Naive thymus-derived CD4-positive, alpha-beta T cell (primary cell): Measurements from ENCODE around the gene TRAF7. TPM values are rescaled to one million over a fixed set of nuclear protein-coding genes. Genes with fewer than 3 reads are reported as not detected.
"Not testable (repeated sequence)": the region's sequence is repeated elsewhere in the genome, so short reads cannot be mapped to it uniquely, and the experiment has no call there.

Source experiments
- ATAC-seq: fragments of 150-1000 bp; cut with Tn5 transposase; 2 replicates; pipeline ENCODE4 v1.10.0; 2021; ENCODE audit warnings: mild to moderate bottlenecking, moderate library complexity
- CTCF ChIA-PET: fragments of 350-600 bp; sonication (Branson Sonifier 250); formaldehyde crosslinking; loops from one replicate; lab custom pipeline; 2021; ENCODE audit warnings: antibody characterized with exemption; lab: Charles Lee
- POLR2A ChIA-PET: fragments of 350-600 bp; sonication (Branson Sonifier 250); formaldehyde crosslinking; loops from one replicate; lab custom pipeline; 2021; ENCODE audit warnings: antibody characterized with exemption, inconsistent platforms; lab: Charles Lee
- DNase-seq, 9 donors: peaks; one replicate each; pipeline versions ENCODE4 v3.0.0 to v3.0.0-alpha.2; 2020 to 2022; ENCODE audit warnings: mixed read lengths in 1 of 9
- H3K27ac ChIP-seq: one replicate; pipeline ENCODE4 v1.7.0; 2013; ENCODE audit warnings: mild to moderate bottlenecking, low read depth, low read length, moderate library complexity
- H3K27me3 ChIP-seq, 2 donors: one replicate each; pipeline ENCODE4 v1.7.0; 2013; ENCODE audit warnings: low read length in 2 of 2, mild to moderate bottlenecking in 2 of 2, moderate library complexity in 2 of 2; ENCODE audit not compliant: control insufficient read depth in 2 of 2, insufficient read depth in 2 of 2
- H3K36me3 ChIP-seq, 3 experiments: 1 replicate in 2 of 3; 2 replicates in 1 of 3; pipeline ENCODE4 v1.7.0; 2013; ENCODE audit warnings: low read length in 3 of 3, mild to moderate bottlenecking in 3 of 3, moderate library complexity in 1 of 3; ENCODE audit not compliant: insufficient read depth in 3 of 3, control insufficient read depth in 2 of 3
- H3K4me1 ChIP-seq, 2 donors: one replicate each; pipeline ENCODE4 v1.7.0; 2013; ENCODE audit warnings: low read length in 2 of 2, mild to moderate bottlenecking in 2 of 2, moderate library complexity in 1 of 2; ENCODE audit not compliant: control insufficient read depth in 2 of 2, insufficient read depth in 2 of 2
- H3K4me3 ChIP-seq: 2 replicates; pipeline ENCODE4 v1.7.0; 2013; ENCODE audit warnings: mild to moderate bottlenecking, low read length
- H3K9me3 ChIP-seq, 3 experiments: 1 replicate in 2 of 3; 2 replicates in 1 of 3; pipeline ENCODE4 v1.7.0; 2013; ENCODE audit warnings: low read length in 3 of 3; ENCODE audit not compliant: control insufficient read depth in 2 of 3
- H3K27ac Mint-ChIP-seq, 9 donors: one replicate each; pipeline ENCODE4 v1.8.0; 2020 to 2022; ENCODE audit warnings: mixed read lengths in 9 of 9, mild to moderate bottlenecking in 8 of 9, moderate library complexity in 5 of 9, inconsistent platforms in 2 of 9
- H3K27me3 Mint-ChIP-seq, 5 donors: one replicate each; pipeline ENCODE4 v1.8.0; 2021 to 2022; ENCODE audit warnings: mixed read lengths in 5 of 5, mild to moderate bottlenecking in 1 of 5
- H3K36me3 Mint-ChIP-seq, 5 donors: one replicate each; pipeline ENCODE4 v1.8.0; 2020 to 2022; ENCODE audit warnings: mixed read lengths in 5 of 5, mild to moderate bottlenecking in 3 of 5, inconsistent platforms in 1 of 5
- H3K4me1 Mint-ChIP-seq, 7 donors: one replicate each; pipeline ENCODE4 v1.8.0; 2020 to 2022; ENCODE audit warnings: mixed read lengths in 7 of 7, mild to moderate bottlenecking in 3 of 7, inconsistent platforms in 1 of 7
- H3K4me3 Mint-ChIP-seq, 10 donors: one replicate each; pipeline ENCODE4 v1.8.0; 2020 to 2022; ENCODE audit warnings: mild to moderate bottlenecking in 10 of 10, mixed read lengths in 10 of 10, moderate library complexity in 6 of 10, inconsistent platforms in 2 of 10
- H3K9me3 Mint-ChIP-seq, 11 donors: one replicate each; pipeline ENCODE4 v1.8.0; 2020 to 2022; ENCODE audit warnings: mixed read lengths in 11 of 11, mild to moderate bottlenecking in 4 of 11, inconsistent platforms in 1 of 11, moderate library complexity in 1 of 11
- intact Hi-C, 2 donors: fragments of 100-400 bp; cut with micrococcal nuclease; formaldehyde crosslinking; loops; one replicate each; pipeline ENCODE4 v1.15.1; 2023
- polyA plus RNA-seq, 2 donors: library from polyadenylated mRNA; unstranded; fragments of 300-500 nt; fragmentation: Illumina TruSeq; gene quantifications; one replicate each; pipeline ENCODE4 v1.2.3, GENCODE V29; 2021
- total RNA-seq, 6 experiments: library from RNA in 5 of 6; stranded (reverse) in 5 of 6; gene quantifications; 1 replicate in 5 of 6; 2 replicates in 1 of 6; pipeline ENCODE4 v1.2.3 and lab custom pipeline; 2021 to 2026

TRAF7 gene
- total and polyA plus RNA-seq, 7 experiments from 2014 or later = 4.8 to 58.3 (median 34.8) TPM

GRCh38 chr16:2199095-2199494 is 43.5 kb downstream of the TRAF7 start:
- H3K27ac ChIP-seq = no peak overlapping the region
- ATAC-seq (no peak), DNase-seq (no peak)
- Mint-ChIP-seq H3K27me3 (peaks cover 14 to 50% (median 16%) of the 10 kb centered on the region in 5 donors), H3K4me3 (no peak overlapping the region), H3K36me3 (no peaks in the 10 kb centered on the region), H3K4me1 (peaks cover 0 to 10% (median 5%) of the 10 kb centered on the region in 7 donors), H3K9me3 (no peaks in the 10 kb centered on the region), H3K27ac (no peak overlapping the region)
- POLR2A ChIA-PET = interaction anchor here (0.6 kb wide), 1 partner anchor 203 kb away, joined by 4 read pairs; no protein-coding TSS in a partner anchor
- intact Hi-C loops = no loop called here
- H3K36me3 ChIP-seq = no peaks in the 10 kb centered on the region
- CTCF ChIA-PET = interaction anchor here (1.3 kb wide), 1 partner anchor 52 kb away, joined by 3 read pairs; the partner anchor contains the start of gene ECI1
- no peaks in the 10 kb centered on the region for H3K9me3 ChIP-seq
- H3K4me1 ChIP-seq = peaks cover 0 to 8% of the 10 kb centered on the region in 2 donors
- peaks cover 6 to 11% of the 10 kb centered on the region in 2 donors for H3K27me3 ChIP-seq
- no peak overlapping the region for H3K4me3 ChIP-seq

DNA sequence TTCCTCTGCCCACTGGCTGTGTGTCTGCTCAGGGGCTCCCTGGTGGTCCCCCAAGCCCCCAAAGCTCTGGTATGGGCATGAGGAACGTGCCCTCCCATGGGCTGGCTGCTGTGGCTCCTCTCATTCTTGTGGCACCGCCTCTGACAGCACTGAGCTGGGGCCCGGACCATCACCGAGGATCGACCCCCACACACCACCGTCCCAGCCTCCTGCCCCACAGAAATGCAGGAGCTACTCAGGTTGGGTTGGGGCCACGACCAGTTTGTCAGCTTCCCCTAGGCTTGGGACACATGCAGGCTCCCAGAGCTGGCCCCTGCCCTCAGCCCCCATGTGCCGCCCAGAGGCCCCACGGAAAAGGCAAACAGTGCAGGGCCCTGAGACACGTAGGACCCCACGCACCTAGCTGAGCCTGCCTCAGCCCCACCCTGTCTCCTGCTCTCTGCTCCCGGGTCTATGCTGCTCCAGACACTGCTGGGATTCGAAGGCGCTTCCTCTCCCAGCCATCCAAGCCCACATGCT is 44.1 kb downstream of the TRAF7 start:
- ATAC-seq = no peak
- POLR2A ChIA-PET = interaction anchor here (0.6 kb wide), 1 partner anchor 204 kb away, joined by 4 read pairs; no protein-coding TSS in a partner anchor

GRCh38 chr16:2200313-2200712 is 44.7 kb downstream of the TRAF7 start:
- Mint-ChIP-seq H3K9me3 (peaks cover 0 to 3% (median 0%) of the 10 kb centered on the region in 11 donors), H3K4me1 (peaks cover 5 to 11% (median 7%) of the 10 kb centered on the region in 7 donors), H3K4me3 (peak overlapping the region in 1 of 10 donors; percentile 19), H3K36me3 (peaks cover 0 to 4% (median 0%) of the 10 kb centered on the region in 5 donors), H3K27me3 (peaks cover 11 to 40% (median 14%) of the 10 kb centered on the region in 5 donors), H3K27ac (no peak overlapping the region)
- ATAC-seq (no peak), DNase-seq (no peak)
- ChIA-PET CTCF (no interaction called here), POLR2A (no interaction called here)
- Histone ChIP-seq H3K36me3 (no peaks in the 10 kb centered on the region), H3K27ac (no peak overlapping the region), H3K4me1 (peaks cover 5 to 7% of the 10 kb centered on the region in 2 donors), H3K27me3 (peaks cover 6 to 11% of the 10 kb centered on the region in 2 donors), H3K4me3 (no peak overlapping the region), H3K9me3 (no peaks in the 10 kb centered on the region)
- intact Hi-C loops = loop anchor here in 1 of 2 donors (10.0 kb wide), 1 partner anchor 64 kb away; the partner anchor contains the start of gene RNPS1

More for the DNA sequence above, 44.1 kb downstream of the TRAF7 start:
- H3K36me3 ChIP-seq = no peaks in the 10 kb centered on the region
- Mint-ChIP-seq H3K27me3 (peaks cover 14 to 45% (median 15%) of the 10 kb centered on the region in 5 donors), H3K4me3 (no peak overlapping the region), H3K4me1 (peaks cover 5 to 13% (median 9%) of the 10 kb centered on the region in 7 donors), H3K36me3 (peaks cover 0 to 4% (median 0%) of the 10 kb centered on the region in 5 donors), H3K27ac (no peak overlapping the region), H3K9me3 (peaks cover 0 to 3% (median 0%) of the 10 kb centered on the region in 11 donors)
- DNase-seq = no peak
- CTCF ChIA-PET = no interaction called here
- no peak overlapping the region for H3K4me3 ChIP-seq
- H3K9me3 ChIP-seq = no peaks in the 10 kb centered on the region
- peaks cover 3 to 8% of the 10 kb centered on the region in 2 donors for H3K4me1 ChIP-seq
- intact Hi-C loops = loop anchor here in 1 of 2 donors (10.0 kb wide), 1 partner anchor 65 kb away; the partner anchor contains the start of gene RNPS1
- H3K27ac ChIP-seq = no peak overlapping the region
- peaks cover 6 to 11% of the 10 kb centered on the region in 2 donors for H3K27me3 ChIP-seq

DNA sequence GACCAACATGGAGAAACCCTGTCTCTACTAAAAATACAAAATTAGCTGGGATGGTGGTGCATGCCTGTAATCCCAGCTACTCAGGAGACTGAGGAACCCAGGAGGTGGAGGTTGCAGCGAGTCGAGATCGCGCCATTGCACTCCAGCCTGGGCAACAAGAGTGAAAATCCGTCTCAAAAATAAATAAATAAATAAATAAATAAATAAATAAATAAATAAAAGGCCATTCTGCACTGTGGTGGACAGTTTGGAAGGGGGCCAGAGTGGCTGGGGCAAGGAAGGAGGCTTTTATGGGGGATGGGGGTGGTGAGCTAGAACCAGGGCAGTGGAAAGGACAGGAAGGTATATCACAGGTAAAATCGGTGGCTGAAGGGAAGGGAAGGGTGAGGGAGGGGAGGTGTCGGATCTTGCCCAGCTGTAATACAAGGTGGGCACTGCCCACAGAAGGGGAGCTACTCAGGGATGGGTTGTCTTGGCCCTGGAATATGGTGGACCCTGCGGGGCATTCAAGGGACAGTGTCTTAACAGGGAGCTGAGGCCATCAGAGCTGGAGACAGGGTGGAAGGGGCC is 47.6 kb downstream of the TRAF7 start:
- POLR2A ChIA-PET = interaction anchor here (1.0 to 3.7 kb wide), 5 partner anchors 8 to 316 kb away, joined by 3 to 28 read pairs (median 3); partner anchors contain the start of genes PGP and TRAF7

DNA sequence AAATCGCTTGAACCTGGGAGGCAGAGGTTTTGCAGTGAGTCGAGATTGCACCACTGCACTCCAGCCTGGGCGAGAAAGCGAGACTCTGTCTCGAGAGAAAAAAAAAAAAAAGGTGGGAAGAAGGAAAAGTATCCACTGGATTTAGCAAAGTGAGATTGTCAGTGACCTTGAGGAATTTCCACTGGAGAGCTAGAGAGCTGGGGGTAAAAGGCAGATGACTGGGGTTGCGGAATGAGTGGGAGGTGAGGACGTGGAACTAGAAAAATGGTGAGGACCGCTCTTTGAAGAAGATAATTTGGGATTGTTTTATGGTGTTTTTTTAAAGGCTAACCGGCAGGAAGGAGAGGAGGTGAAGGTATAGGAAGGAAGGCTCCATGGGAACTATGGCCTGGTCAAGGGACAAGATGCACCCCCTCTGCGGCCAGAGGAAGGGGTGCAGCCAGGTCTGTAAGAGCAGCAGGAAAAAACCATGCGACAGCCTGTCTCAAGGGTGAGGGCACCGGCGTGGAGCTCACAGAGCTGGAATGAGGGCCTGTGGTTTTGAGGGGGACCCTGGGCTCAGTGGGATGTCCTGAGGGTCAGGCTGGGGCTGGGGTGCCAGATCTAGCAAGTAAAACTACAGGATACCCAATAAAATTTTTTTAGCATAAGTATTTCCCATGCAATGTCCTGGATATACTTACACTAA is 49.0 kb downstream of the TRAF7 start:
- Mint-ChIP-seq H3K27ac (peak overlapping the region; percentile 65 to 88 (median 84)), H3K4me1 (peaks cover 7 to 29% (median 21%) of the 10 kb centered on the region in 7 donors), H3K9me3 (peaks cover 0 to 3% (median 0%) of the 10 kb centered on the region in 11 donors), H3K4me3 (peak overlapping the region; percentile 80 to 95 (median 88)), H3K36me3 (peaks cover 0 to 11% (median 6%) of the 10 kb centered on the region in 5 donors), H3K27me3 (peaks cover 0 to 13% (median 0%) of the 10 kb centered on the region in 5 donors)
- Histone ChIP-seq H3K9me3 (no peaks in the 10 kb centered on the region), H3K4me1 (peaks cover 11 to 13% of the 10 kb centered on the region in 2 donors), H3K4me3 (peak overlapping the region; percentile 93), H3K27me3 (no peaks in the 10 kb centered on the region), H3K27ac (peak overlapping the region; percentile 97), H3K36me3 (peaks cover 0 to 30% (median 9%) of the 10 kb centered on the region in 3 experiments)
- ATAC-seq (no peak), DNase-seq (no peak)
- intact Hi-C loops = loop anchor here (1.0 to 10.0 kb wide), 12 partner anchors 9 to 516 kb away; partner anchors contain the start of genes E4F1 (in 2 of the 2), RNPS1 (in 2 of the 2), TRAF7 (in 2 of the 2) and CCNF (in 1 of the 2)
- ChIA-PET CTCF (no interaction called here), POLR2A (interaction anchor here (0.7 to 3.7 kb wide), 16 partner anchors 8 to 1823 kb away, joined by 3 to 50 read pairs (median 4); partner anchors contain the start of genes AMDHD2, E4F1, ECI1 and GFER)

More for the DNA sequence above, 47.6 kb downstream of the TRAF7 start:
- not testable (repeated sequence) for H3K27me3 ChIP-seq, H3K27ac ChIP-seq, DNase-seq, ATAC-seq, H3K4me3 ChIP-seq, H3K9me3 Mint-ChIP-seq, H3K9me3 ChIP-seq
- peaks cover 11 to 13% of the 10 kb centered on the region in 2 donors for H3K4me1 ChIP-seq
- H3K4me3 Mint-ChIP-seq = peak overlapping the region; percentile 27 to 91 (median 67)
- H3K36me3 ChIP-seq = peaks cover 0 to 16% (median 8%) of the 10 kb centered on the region in 3 experiments
- H3K36me3 Mint-ChIP-seq = peaks cover 0 to 11% (median 6%) of the 10 kb centered on the region in 5 donors
- intact Hi-C loops = loop anchor here in 1 of 2 donors (10.0 kb wide), 1 partner anchor 62 kb away; the partner anchor contains the start of gene RNPS1
- H3K27ac Mint-ChIP-seq = peak overlapping the region in 4 of 9 donors; percentile 18 to 80 (median 38)
- CTCF ChIA-PET = interaction anchor here (1.2 kb wide), 1 partner anchor 9 kb away, joined by 6 read pairs; no protein-coding TSS in a partner anchor
- peaks cover 7 to 29% (median 21%) of the 10 kb centered on the region in 7 donors for H3K4me1 Mint-ChIP-seq
- H3K27me3 Mint-ChIP-seq = peaks cover 2 to 23% (median 8%) of the 10 kb centered on the region in 5 donors
